T follicular helper cell (primary cell): ENCODE data around the gene CLRN2.
"Not testable (repeated sequence)": the region's sequence is repeated elsewhere in the genome, so short reads cannot be mapped to it uniquely, and the experiment has no call there.

Source experiments
- DNase-seq: peaks from one replicate; pipeline ENCODE4 v3.0.0-alpha.2; 2020; ENCODE audit warnings: low read depth

CLRN2 gene

GRCh38 chr4:17504081-17504480 is 10.9 kb upstream of the CLRN2 start:
- DNase-seq = no peak

DNA sequence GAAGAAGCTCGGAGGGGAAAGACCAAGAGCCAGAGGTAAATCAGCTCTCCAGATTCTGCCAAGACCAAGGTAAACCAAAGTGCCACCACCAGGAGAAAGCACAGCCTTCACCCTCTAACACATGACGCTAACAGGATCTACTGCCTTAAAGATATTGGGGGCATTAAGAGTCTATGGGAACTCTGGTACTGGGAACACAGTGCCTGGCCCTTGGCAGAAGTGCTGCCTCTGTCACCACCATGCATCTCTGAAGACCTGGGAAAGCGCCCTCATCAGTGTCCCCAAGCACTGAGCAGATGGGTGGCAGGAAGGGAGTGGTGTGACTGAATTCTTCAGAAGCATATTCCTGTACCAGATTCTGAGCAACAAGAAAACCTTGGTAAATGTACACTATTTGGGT is 4.4 kb upstream of the CLRN2 start:
- DNase-seq = no peak

- no peak for DNase-seq
These were observed 3.9 kb upstream of the CLRN2 start for GRCh38 chr4:17511051-17511450.

- DNase-seq = no peak
These were observed 3.4 kb upstream of the CLRN2 start for GRCh38 chr4:17511509-17511949.

DNA sequence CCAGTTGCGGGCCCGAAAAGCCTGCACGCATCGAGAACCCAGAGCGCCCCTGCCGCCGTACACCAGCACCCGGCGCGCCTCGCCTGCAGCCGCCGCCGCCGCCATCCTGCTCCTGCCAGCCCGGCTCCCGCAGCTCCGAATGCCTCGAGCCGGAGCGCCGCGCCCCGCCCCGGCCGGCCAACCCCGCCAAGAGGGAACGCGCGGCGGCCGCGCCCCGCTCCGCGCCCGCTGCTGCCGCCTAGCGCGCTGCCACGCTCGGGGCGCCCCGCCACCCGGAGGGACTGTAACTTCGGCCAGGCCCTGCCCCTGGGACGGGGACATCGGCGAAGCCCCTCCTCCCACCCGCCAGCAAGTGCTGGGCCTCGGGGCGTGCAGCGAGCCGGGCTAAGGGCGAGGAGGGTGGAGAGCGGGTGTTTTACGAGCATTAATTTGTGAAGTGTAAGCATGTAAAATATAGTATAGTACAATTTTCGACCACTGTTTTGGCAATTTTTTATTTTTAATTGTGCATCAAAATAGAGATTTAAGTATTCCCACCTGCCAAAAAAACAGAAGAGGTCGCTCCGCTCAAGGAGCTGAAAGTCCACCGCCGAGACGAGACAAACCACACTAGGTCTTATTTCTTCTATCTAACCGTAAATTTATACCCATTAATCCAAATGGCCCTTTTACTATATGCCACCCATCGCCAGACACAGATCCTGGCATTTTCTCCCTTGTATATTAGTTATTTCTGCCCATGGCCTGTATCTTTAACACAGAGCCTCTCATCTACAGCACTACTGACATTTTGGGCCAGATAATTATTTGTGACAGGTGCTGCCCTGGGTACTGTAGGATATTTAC is 2.8 kb upstream of the CLRN2 start, which contains the start of gene QDPR:
Gene QDPR (minus strand): TSS at position 141 of the 846 bp plus-strand sequence. CDS start 36 bp downstream, at position 105.
- peak; percentile 56 for DNase-seq

GRCh38 chr4:17512973-17513665 is 1.8 kb upstream of the CLRN2 start:
- DNase-seq = no peak

DNA sequence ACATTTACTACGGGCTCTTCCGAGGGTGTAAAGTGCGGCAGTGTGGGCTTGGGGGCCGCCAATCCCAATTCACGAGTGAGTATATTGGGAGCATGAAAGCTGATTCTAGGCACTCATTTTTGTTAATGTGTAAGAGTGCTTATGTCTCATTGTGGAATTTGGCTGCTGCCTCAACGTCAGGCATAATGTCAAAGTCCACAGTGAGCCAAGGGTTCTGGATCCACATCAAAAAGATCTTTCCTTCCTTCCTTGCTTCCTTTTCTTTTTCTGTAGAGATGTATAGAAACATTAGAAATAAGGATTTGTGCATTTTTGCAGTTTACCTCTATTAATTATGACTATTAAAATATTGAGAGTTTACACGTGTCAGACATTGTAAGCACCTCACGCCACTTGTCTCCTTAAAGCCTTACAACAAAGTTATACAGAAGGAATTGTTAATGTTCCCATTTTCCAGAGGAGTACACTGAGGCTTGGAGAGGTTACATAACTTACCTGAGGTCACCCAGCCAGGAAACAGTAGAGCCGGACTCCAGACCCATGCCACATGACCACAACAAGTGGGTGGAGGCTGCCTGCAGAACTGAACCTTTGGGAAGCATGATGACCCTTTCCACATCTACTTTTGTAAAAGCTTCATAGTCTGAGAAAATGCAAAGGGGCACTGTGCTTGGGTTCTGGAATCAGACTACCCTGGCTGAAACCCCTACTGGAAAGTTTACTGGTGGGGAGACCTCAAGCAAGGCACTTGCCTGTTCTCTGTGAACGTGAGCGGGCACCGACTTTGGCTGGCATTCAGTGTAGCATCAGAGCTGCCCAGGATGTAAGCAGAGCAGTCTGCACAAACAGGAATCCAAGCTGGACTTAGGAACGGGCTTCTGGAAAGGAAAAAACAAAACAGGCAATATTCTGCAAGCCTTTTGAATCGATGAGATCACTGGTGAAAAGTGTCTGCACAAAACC is 761 bp downstream of the CLRN2 start:
- no peak for DNase-seq

DNA sequence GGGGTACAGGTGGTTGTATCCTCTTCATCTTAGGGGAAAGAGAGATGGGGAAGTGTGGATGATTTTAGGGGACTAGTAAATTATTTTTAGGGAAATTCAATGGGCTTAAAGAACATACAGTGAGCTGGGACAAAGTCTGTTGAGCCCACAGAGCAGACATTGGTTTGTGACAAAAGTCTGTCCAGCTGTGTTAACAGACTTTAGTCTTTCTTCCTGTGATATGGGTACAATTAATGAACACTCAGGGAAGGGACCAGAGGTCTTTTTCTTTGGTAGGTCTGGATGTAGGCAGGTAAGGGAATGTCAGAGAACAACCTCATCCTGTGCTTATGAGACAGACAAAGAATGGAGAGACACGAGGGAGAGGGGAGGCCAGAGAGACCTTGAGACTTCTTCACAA is 2.0 kb downstream of the CLRN2 start:
- DNase-seq = no peak

DNA sequence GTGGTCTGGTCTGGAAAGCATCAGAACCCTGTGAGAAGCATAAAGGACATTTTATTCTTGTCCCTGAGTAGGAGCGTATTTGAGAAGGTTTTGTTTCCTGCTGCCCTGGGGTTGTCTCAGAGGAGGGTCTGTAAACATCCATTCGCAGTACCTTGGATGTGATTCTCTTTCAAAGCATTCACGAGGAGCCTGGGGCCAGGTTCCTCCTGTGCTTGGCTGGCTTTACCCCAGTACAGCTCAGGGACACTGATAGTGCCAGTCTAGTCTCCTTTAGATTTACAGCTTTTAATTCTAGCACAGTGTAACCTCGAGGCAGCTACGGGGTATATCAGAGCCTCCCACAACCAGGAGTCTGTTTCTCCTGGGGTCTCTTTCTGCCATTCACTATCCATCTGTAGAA is 2.7 kb downstream of the CLRN2 start:
- no peak for DNase-seq

- DNase-seq = no peak
These were observed 6.6 kb downstream of the CLRN2 start for GRCh38 chr4:17521595-17521994.

DNA sequence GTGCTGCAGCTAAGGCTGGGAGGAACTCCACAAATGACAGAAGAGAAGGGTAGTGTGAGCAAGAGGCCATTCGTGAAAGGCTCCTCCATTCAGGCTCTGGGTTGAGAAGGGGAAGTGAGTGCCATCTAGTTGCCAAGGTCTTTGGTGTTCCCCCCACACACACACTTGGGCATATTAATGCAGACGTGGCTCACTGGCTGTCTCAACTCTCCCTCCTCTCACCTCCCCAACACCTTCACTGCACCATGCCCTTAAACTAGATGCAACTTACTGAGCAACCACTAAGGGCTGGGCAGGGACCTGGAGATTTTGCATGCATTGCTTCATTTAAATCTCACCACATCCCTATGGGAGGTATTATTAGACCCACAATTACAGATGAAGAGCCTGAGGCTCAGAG is 8.7 kb downstream of the CLRN2 start:
- DNase-seq = no peak

GRCh38 chr4:17526695-17527477 is 11.9 kb downstream of the CLRN2 start:
- DNase-seq = no peak

GRCh38 chr4:17528551-17529165 is 13.7 kb downstream of the CLRN2 start:
- no peak for DNase-seq

DNA sequence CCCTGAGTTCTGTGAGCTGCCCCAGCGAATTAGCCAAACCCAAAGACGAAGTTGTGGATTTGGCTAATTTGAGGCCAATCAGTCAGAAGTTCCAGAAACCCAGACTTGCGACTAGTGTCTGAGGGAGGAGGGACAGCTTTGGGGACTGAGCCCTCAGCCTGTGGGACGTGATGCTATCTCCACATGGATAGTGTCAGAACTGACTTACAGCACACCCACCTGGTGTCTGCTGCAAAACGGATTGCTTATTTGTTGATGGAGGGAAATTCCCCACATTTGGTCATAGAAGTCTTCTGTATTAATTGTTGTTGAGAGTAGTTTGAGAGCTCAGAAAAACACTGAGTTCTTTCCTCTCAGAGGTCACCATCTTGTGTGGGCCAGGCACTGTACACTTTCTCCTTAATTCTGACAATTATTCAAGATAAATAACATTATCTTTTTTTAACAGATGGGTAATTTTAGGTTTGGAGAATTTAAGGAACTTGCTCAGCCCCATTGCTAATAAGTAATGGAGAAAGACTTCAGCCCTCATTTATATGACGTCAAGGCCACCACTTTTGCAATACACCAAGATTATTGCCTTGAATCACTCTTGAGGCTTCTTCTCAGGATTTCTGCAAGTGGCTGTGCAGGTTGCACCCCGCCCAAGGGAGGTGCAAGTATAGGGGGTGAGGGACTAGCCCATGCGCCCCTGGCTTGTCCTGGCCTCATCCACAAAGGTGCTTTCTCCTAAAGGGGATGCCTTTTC is 16.7 kb downstream of the CLRN2 start:
- no peak for DNase-seq

GRCh38 chr4:17534705-17535104 is 19.7 kb downstream of the CLRN2 start:
- DNase-seq = no peak

- no peak for DNase-seq
These were observed 20.3 kb downstream of the CLRN2 start for GRCh38 chr4:17535242-17535641.

DNA sequence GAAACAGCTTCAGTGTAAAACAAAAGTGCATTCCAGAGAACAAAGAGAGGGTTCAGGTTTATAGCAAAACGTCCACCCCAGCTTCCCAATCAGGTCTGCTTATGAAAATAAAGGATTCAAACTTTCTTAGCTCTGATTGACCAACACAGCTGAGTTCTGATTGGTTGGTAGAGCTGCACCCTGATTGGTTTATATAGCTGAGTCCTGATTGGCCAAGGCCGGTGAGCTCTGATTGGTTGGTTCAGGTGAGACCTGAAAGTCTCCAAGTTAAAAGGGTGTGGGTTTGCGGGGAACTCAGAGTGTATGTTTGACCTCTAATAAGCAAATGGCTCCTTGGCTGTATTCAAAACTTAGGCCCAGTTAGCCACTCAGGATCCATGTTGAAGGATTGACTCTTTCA is 20.9 kb downstream of the CLRN2 start:
- no peak for DNase-seq

DNA sequence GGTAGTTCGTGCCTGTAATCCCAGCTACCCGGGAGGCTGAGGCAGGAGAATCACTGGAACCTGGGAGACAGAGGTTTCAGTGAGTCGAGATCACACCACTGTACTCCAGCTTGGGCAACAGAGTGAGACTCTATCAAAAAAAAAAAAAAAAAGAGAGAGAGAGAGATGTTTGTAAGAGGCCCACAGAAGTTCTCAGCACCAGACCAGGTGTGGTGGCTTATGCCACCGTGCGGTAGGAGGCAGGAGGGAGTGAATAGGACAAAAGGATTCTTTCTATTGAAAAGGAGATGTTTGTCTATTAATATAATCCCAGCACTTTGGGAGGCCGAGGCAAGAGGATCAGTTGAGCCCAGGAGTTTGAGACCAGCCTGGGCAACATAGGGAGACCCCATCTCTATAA is 22.1 kb downstream of the CLRN2 start:
- DNase-seq = not testable (repeated sequence)

GRCh38 chr4:17544205-17544604 is 29.2 kb downstream of the CLRN2 start:
- no peak for DNase-seq

GRCh38 chr4:17544831-17545234 is 29.9 kb downstream of the CLRN2 start:
- DNase-seq = no peak
